GM12874 (cell line): ENCODE measurements around the gene DCLK1.

Source experiments
- CTCF ChIP-seq: IDR thresholded peaks from 2 replicates; pipeline ENCODE4 v1.5.1; 2011; ENCODE audit warnings: low read depth, mild to moderate bottlenecking, control low read depth, low read length, moderate library complexity; ENCODE audit not compliant: insufficient read depth

Gene DCLK1

GRCh38 chr13:35765941-35766340, 365.2 kb downstream of the DCLK1 start:
- no peak for TF ChIP-seq CTCF

- no peak for TF ChIP-seq CTCF
Measured at GRCh38 chr13:35765366-35765765, 365.8 kb downstream of the DCLK1 start.

GRCh38 chr13:35764326-35765015, 366.7 kb downstream of the DCLK1 start:
- no peak for TF ChIP-seq CTCF

- TF ChIP-seq CTCF, result no peak
Measured at GRCh38 chr13:35763782-35764123, 367.4 kb downstream of the DCLK1 start.

GRCh38 chr13:35763060-35763781, 368.0 kb downstream of the DCLK1 start:
- TF ChIP-seq CTCF, result no peak

- no peak for TF ChIP-seq CTCF
Measured at GRCh38 chr13:35761440-35762252, 369.5 kb downstream of the DCLK1 start.

GRCh38 chr13:35760735-35761281, 370.4 kb downstream of the DCLK1 start:
- TF ChIP-seq CTCF, result no peak
